SKM-1 treated with dmso at 0.1 percent for 144 hours (cell line): ENCODE data around the gene TBC1D22A.
"Not testable (repeated sequence)": the region's sequence is repeated elsewhere in the genome, so short reads cannot be mapped to it uniquely, and the experiment has no call there.

Experiments
- DNase-seq: peaks from one replicate; lab custom pipeline; 2025; ENCODE audit not compliant: unreplicated experiment; lab: John Stamatoyannopoulos, UW

The TBC1D22A gene

DNA sequence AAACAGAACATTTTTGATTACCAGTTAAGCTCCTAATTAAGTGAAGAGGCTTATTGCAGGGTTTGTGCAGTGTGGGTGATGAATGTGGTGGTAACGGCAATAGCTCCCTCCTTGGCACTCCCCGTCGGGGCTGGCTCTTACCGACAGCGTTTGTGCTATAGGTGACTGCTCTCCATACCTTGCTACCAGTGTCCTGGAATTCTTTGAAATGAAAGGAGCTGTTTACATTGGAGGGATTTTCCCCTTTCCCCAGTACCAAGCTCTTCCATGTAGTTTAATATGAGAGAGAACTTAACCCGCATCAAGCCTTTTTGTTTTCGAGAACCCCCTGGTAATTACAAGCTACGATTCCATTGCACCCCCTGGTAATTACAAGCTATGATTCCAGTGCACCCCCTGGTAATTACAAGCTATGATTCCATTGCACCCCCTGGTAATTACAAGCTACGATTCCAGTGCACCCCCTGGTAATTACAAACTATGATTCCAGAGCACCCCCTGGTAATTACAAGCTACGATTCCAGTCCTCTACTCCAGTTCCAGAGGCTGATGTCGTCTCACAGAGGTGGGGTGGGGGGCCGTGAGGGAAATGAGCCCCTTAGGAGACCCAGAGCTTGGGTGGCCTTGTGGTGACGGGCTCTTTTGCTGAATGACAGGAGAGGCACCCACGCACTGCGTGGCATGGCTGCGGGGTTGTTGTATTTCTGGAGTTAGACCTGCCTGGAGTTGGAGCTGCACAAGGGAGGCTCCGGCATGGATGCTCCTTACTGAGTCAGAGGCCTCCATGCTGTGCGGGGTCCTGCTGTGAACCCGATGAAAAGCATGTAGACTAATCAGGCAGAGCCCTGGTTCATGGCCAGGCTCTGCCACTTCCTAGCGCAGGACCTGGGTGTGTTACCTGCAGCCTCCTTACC lies 205.3 kb downstream of the TBC1D22A start:
- DNase-seq = no peak

DNA sequence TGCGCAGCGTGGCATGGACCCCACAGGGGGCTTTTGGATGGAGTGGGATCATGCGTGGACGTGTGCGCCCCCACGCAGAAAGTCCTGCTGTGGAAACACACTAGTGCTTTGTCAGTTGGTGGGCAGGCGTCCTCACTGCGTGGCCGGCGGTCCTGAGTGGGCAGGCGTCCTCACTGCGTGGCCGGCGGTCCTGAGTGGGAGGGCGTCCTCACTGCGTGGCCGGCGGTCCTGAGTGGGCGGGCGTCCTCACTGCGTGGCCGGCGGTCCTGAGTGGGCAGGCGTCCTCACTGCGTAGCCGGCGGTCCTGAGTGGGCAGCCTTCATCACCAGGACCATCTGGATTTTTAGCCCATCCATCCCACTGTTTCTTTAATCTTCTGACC lies 205.9 kb downstream of the TBC1D22A start:
- no peak for DNase-seq

DNA sequence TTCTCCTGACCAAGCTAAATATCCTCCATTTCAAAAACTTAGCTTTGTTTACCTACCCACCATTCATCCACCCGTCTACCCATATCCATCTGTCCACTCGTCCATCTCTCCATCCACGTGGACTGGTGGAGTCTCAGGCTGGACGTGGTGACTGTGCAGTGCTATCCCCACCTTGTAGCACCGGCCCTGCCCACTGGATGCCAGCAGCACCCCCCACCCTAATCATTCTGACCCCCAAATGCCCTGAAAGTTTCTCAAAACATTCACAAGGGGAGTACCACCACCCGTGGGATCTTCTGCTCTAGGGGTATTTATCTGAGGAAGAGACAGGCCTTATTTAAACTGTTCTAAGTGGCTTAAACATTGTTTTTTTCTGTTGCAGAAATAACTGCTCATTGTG lies 206.4 kb downstream of the TBC1D22A start:
- DNase-seq = no peak

DNA sequence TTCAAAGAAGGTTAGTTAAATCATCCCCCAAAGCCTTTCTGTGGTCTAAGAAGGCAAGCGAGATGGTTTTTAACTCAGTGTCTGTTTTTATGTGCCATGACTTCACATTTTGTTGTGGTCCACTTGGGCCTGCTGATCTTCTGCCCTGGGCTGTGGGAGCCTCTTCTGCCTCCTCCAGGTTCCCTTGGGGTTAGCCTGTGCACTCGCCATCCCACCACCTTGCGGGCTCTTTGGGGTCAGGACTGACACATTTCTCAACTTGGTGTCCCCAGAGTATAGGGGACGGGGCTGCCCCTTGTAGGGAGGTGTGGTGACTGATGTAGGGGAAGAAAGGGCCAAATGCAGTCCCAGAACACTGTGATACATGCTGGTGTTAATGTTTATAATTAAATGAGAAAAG lies 207.0 kb downstream of the TBC1D22A start:
- no peak for DNase-seq

DNA sequence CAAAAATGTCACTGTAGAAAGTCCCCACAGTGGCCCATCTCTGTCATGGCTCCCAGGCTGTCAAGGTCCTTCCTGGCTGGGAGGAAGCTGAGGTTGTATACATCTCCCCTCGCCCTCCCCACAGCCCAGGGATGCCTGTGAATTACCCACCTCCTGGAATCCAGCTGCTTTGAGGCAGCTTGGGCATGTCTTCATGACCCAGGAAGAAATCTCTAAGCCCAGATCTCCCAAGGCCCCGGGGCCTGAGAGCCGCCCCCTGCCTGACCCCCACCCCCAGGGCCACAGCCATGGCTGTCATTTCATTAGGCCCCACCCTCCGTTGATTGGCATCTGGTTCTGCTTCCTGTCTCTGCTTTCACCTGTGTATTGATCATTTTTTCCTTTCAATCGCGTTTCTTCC lies 207.5 kb downstream of the TBC1D22A start:
- no peak for DNase-seq

DNA sequence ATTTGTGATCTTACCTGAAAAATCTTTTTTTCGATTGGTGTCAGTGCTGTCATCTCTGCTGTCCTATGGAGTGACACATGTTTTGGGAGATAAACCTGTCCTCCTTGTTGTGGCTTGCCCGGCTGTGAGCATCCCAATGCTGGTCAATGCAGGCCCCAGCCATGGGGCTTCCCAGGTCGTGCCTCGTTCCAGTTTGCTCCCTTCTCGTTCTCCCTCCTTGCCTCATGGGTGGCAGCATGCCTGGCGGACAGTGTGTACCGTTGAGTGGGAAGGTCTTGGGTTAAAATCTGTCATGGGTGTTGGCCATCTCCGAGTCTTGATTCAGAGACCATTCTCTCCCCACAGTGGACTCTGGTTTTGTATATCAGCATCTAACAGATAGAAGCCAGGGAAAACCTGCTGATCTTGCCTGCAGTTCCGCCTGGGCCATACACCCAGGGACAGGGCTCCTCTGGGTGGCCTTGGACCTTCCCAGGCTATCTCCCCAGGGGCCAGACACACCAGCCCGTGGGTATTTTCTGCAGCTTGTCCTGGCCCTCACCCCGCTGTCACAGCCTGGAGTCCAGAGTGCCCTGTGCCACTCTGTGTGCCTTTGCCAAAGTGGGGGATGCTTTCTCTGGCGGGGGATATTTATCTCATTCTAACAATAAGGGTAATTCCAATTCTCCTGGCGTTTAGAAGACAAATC lies 208.1 kb downstream of the TBC1D22A start:
- no peak for DNase-seq

DNA sequence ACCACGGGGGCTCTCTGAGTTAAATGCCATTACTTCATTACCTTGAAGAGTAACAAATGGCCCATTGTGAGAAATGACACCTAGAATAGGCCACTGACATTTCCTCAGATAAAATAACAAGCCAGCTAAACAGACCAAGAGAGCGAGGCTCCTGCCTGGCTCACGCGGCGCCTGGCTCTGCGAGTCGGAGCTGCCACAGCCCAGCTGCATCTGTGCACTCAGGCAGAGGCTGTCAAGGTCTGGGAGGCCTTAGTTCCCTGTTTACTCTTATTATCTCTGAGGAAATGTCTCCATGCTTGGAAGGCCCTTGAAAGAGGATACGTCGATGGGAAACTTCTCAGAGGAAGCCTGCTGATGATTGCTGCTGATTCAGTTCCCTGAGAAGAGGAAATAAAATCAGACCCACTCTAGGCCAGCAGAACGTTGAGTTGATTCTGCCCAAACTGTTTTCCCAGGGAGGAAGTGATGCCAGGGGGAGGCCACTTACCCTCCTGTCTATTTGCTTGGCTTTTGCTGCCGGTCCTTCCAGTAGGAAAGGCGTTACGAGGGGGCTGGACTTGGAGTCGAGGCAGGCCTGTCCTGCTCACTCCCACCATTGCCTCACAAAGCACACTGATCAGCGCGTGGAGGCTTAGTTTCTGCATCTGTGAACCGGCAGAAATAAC lies 208.8 kb downstream of the TBC1D22A start:
- no peak for DNase-seq

DNA sequence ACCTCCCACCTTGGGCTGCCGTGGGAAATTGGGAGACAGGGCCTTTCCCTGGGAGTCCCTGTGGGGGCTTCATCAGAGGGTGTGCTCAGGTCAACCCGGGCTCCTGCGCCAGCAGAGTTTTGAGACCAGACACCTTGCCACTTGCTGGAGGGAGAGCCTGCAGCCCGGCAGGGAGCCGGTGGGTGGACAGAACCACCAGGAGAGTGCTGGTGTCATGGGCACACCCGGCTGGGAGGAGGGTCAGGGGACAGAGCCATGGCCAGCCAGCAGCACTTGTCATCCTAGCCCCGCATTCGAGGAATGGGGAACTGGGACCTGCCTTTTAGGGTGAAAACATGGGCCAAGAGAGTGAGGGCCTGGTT lies 209.3 kb downstream of the TBC1D22A start:
- DNase-seq = no peak

DNA sequence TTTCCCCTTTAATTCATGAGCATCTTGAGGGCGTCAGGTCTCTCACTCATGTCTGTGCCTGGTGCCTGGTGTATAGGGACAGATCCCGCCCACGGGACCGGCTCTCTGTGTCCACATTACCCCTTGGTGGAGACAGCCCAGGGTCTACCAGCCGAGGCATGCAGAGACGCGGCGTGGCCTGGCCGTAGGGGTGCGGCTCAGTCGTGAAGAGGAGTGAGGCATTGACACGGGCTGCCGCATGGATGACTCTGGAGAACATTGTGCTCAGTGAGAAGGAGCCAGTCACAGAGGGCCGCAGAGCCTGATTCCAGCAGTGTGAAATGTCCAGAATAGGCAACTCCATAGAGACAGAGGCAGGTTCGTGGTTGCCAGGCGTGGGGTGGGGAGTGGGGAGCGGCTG lies 209.8 kb downstream of the TBC1D22A start:
- no peak for DNase-seq

DNA sequence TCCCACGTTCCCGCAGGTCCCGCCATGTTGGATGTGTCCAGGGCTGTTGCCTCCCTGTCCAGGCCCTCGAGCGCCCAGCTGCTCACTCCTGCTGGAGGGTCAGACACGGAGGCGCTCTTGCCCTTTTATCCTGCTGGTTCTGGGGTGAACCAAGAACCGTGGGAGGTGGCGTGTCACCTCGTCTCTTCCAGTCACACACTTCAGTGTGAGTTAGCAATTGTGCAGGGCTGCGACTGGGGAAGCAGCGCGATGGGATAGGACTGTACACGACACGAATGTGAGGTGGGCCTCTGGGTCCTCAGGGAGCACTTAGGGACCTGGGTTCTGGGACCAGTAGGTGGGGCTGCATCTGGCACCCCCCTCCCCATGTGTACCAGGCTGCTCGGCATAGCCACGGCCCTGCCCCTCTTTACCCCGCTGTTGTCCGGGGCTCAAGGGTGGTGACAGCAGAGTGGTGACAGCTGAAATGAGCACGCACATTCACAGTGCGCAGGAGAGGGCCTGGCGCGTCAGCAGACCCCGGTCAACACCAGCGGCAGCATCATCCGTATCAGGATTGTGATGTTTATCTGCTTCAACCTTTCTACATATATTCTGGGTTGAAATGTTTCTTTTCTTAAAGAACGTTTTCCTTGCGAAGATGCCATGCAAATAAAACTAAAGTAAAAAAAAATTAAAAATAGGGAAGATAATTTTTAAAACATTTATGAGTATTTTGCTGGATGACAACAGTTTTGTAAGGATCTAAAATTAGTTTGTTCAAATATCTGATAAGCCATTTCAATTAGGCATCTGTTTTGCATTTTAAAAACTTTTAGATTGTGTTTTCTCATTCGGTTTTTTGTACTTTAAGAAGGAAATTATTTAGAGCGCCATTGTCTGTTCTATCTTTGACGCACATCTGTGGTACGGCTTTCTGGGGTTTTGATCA lies 210.7 kb downstream of the TBC1D22A start:
- DNase-seq = no peak

DNA sequence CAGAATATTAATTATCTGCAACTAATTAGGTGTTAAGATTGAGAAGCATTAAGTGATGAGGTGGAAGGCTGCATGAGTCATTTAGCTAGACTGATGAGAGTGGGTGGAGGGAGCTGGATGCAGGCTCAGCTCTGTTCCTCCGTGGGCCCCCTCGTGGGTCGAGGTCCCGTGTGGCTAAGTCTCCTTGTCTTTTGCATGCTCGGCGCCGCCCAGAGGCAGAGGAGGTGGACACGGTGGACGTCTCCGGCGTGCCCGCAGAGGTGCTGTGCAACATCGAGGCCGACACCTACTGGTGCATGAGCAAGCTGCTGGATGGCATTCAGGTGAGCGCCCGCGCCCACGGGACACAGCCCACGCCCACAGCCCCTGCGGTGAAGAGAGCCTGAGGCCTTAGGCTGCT lies 211.6 kb downstream of the TBC1D22A start:
- no peak for DNase-seq

DNA sequence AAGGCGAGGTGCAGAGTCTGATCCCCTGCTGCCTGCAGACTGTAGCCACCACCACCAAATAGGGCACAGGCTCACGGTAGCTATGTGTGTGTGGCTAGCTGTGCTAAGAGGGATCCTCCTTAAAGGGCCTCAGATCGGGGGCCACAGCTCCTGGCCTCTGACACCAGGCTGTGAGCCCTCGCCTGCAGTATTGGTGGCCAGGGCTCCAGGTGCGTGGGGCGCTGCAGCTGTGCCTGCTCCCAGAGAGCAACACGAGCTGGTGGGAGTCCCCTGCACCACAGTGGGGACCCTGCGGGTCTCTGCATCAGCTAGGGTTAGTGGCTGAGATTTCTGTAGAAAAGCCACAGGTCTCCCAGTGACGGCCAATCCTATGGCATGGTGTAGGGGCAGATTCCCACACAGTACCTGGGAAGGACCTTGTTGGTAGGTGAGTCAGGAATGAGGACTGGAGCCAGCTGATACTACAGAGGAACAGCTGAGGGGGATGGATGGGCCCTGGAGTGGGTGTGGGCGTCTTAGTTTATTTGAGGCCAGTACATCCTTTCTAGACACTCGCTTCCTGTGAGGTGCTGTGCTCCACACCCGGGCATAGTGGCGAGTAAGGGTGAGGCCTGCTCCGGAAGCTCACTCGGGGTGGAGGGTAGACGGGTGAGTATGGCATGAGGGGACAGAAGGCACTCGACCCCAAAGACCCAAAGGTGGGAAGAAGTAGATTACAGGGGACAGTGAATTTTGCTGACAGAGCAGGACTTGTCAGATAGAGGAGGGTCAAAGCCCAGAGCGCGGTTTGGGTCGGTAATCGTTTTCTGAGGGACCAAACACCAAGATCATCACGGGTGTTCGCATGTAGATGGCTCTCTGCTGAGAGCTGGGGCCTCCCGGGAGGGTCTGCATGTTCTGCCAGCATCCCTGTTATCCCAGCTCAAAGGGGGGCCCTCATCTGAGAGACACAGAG lies 212.5 kb downstream of the TBC1D22A start:
- no peak for DNase-seq

DNA sequence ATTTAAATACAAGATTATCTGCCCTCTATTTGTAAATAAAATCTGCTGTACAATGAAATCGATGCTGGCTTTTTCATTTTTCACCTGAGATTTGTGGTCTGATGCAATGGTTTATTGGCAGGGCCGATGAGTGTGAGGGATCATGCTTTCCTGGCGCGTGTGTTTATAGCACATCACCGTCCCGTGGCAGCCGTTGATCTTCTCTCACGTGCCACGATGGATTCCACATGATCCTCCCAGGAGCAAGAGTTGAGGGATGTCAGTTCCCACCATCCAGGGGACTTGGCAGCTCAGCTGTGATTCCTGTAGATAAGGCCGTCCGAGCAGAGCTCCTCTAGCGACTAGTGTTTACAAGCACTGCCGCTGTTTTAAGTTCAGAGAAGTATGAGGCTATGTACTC lies 213.7 kb downstream of the TBC1D22A start:
- no peak for DNase-seq

DNA sequence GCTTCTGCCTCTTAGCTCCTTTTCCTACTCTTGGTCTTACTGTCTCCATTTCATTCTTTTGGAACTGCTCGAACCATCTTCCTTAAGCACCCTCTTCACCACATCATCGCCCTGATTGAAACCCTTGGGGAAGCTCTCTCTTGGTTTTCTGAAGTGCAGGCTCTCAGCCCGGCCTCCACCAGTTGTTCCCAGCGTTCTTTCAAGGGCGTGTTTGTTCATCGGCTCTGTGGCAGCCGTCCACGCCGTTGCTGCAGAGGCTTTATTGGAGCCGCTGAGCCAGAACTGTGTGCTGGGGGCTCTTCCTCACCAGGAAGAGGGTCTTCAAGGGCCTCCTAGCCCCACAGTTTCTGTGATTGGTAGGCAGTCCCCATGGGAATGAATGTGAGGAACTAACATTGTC lies 214.1 kb downstream of the TBC1D22A start:
- no peak for DNase-seq

DNA sequence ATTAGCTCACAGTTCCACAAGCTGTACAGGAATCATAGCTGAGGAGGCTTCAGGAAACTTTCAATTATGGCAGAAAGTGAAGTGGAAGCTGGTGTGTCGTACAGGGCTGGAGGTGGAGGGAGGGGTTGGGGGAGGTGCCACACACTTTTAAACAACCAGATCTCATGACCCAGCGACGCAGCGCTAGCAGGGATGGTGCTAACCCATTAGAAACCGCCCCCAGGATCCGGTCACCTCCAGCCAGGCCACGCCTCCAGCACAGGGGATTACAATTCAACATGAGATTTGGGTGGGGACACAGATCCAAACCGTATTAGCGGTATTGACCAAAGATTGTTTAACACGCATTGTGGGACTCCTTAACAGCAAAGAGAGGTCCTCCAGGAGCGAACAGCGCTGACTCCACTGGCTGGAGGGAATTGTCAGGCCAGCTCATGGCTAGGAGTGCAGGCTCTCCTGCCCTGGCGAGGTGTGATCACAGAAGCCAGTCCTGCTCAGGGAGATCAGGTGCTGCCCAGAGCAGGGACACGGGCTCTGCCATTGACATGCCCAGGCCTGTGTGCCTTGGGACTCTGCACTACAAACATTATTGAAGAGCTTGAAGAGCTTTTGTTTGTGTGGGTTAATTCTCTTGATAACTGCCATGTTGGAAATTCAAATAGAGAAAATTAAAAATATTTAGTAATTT lies 215.3 kb downstream of the TBC1D22A start:
- no peak for DNase-seq

DNA sequence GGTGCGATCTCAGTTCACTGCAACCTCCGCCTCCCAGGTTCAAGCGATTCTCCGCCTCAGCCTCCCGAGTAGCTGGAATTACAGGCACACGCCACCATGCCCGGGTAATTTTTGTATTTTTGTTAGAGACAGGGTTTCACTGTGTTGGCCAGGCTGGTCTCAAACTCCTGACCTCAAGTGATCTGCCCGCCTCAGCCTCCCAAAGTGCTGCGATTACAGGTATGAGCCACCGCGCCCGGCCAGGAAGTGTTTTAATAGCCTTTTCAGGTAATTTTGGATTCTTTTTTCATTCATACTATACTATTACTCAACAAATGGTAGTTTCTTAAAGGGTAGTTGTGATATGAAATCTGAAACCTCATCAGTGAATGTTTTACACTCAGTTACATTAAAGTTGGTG lies 216.2 kb downstream of the TBC1D22A start:
- not testable (repeated sequence) for DNase-seq

DNA sequence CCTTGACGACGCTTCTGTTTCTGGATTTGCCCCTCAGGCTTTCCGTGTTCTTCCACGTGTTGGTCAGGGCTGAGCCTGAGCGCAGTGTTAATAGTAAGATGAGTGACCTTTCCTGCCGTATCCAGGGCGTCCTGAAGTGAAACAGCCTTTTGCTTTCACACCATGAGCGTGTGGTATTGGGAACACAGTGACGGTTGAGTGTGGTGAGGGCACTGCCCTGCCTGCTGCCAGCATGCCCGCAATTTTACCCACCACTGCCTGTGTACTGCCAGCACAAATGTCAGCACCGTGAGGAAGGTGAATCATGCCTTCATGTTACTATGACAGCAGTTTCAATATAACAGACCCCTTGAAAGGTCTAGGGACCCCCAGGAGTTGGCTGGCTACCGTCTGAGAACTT lies 217.1 kb downstream of the TBC1D22A start:
- no peak for DNase-seq

DNA sequence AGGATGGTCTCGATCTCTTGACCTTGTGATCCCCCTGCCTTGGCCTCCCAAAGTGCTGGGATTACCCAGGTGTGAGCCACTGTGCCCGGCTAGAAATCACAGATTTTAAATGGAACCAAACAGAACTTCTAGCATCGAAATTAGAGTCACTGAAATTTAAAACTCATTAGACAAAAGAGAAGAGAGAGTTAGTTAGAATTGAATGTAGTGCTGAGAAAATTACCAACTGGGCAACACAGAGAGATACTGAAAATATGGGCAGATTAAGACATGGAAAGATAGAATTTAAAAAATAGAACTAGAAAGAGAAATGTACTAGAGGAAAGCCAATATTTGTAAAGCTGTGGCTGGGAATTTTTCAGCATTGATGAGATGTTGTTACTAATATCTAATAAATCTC lies 217.9 kb downstream of the TBC1D22A start:
- DNase-seq = no peak

DNA sequence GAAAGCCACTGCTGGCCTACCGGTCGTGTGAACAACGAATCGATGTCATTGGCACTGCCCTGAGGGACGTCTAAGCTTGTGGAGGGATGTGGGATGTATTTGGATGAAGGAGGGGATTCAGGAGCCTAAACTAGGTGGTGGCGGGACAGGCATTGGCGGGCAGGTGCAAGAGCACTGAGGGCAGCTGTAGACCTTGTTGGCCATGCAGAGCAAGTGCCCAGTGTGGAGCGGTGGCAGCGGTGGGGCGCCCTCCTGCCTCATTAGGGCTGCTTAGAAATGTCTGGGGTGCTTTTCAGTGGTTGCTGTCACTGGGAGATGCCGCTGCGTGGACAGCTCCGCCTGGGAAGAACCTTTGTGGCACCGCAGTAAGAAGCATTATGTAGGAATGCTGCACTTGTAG lies 220.2 kb downstream of the TBC1D22A start:
- no peak for DNase-seq
